ENCODE results near the gene BRD8.
"Not testable (repeated sequence)": the region's sequence is repeated elsewhere in the genome, so short reads cannot be mapped to it uniquely, and the experiment has no call there.

Gene BRD8

GRCh38 chr5:138163721-138164120 is 14.7 kb downstream of the BRD8 start:
- no peak for DNase-seq (ENCODE audit: low read depth in 2 of 2)

- no peak for DNase-seq (ENCODE audit: low read depth in 2 of 2)
Observed at GRCh38 chr5:138160706-138161105, 17.7 kb downstream of the BRD8 start.

- DNase-seq (ENCODE audit: low read depth in 2 of 2), result no peak
Observed at GRCh38 chr5:138159666-138160065, 18.8 kb downstream of the BRD8 start.

GRCh38 chr5:138157626-138158025 is 20.8 kb downstream of the BRD8 start:
- DNase-seq (ENCODE audit: low read depth in 2 of 2), result no peak

GRCh38 chr5:138155977-138156376 is 22.5 kb downstream of the BRD8 start:
- DNase-seq (ENCODE audit: low read depth in 2 of 2), result not testable (repeated sequence)

- no peak for DNase-seq (ENCODE audit: low read depth in 2 of 2)
Observed at GRCh38 chr5:138149530-138149929, 28.9 kb downstream of the BRD8 start.

- DNase-seq (ENCODE audit: low read depth in 2 of 2), result no peak
Observed at GRCh38 chr5:138148811-138149210, 29.6 kb downstream of the BRD8 start.

- DNase-seq (ENCODE audit: low read depth in 2 of 2), result not testable (repeated sequence)
Observed at GRCh38 chr5:138143578-138143977, 34.9 kb downstream of the BRD8 start.

GRCh38 chr5:138141734-138142133 is 36.7 kb downstream of the BRD8 start:
- DNase-seq (ENCODE audit: low read depth in 2 of 2), result no peak

- DNase-seq (ENCODE audit: low read depth in 2 of 2), result no peak
Observed at GRCh38 chr5:138140268-138140667, 38.2 kb downstream of the BRD8 start.

- DNase-seq (ENCODE audit: low read depth in 2 of 2), result no peak
Observed at GRCh38 chr5:138139781-138140090, 38.7 kb downstream of the BRD8 start.

- no peak for DNase-seq (ENCODE audit: low read depth in 2 of 2)
Observed at GRCh38 chr5:138138949-138139780, 39.3 kb downstream of the BRD8 start, which contains the start of gene NME5. TSS of gene NME5 (minus strand) at chr5:138139428. CDS start at chr5:138138780, 648 bp downstream.

GRCh38 chr5:138132543-138132942 is 45.9 kb downstream of the BRD8 start:
- DNase-seq (ENCODE audit: low read depth in 2 of 2), result no peak

- DNase-seq (ENCODE audit: low read depth in 2 of 2), result no peak
Observed at GRCh38 chr5:138129347-138129746, 49.1 kb downstream of the BRD8 start.

GRCh38 chr5:138128334-138128733 is 50.1 kb downstream of the BRD8 start:
- no peak for DNase-seq (ENCODE audit: low read depth in 2 of 2)

- DNase-seq (ENCODE audit: low read depth in 2 of 2), result no peak
Observed at GRCh38 chr5:138115254-138115653, 63.2 kb downstream of the BRD8 start.

GRCh38 chr5:138111937-138112336 is 66.5 kb downstream of the BRD8 start:
- DNase-seq (ENCODE audit: low read depth in 2 of 2), result no peak

GRCh38 chr5:138111181-138111580 is 67.2 kb downstream of the BRD8 start:
- no peak for DNase-seq (ENCODE audit: low read depth in 2 of 2)

- DNase-seq (ENCODE audit: low read depth in 2 of 2), result no peak
Observed at GRCh38 chr5:138110266-138110963, 68.0 kb downstream of the BRD8 start.

- no peak for DNase-seq (ENCODE audit: low read depth in 2 of 2)
Observed at GRCh38 chr5:138109463-138110265, 68.8 kb downstream of the BRD8 start.

- DNase-seq (ENCODE audit: low read depth in 2 of 2), result no peak
Observed at GRCh38 chr5:138107213-138107612, 71.2 kb downstream of the BRD8 start.

- DNase-seq (ENCODE audit: low read depth in 2 of 2), result no peak
Observed at GRCh38 chr5:138105709-138106108, 72.7 kb downstream of the BRD8 start.

- no peak for DNase-seq (ENCODE audit: low read depth in 2 of 2)
Observed at GRCh38 chr5:138103319-138103637, 75.2 kb downstream of the BRD8 start.

Data from stimulated activated CD8-positive, alpha-beta memory T cell treated with anti-CD3 and anti-CD28 coated beads, Interleukin-2, amount 100 ng/mL, for 1 hour (primary cell).